OCI-LY3 (cell line): ENCODE measurements around the gene AP3S2.

Experiments
- EZH2phosphoT487 ChIP-seq: fragments of 200-600 bp; shearing (Covaris generic); IDR thresholded peaks from 2 replicates; pipeline ENCODE4 v1.6.1; 2018; ENCODE audit warnings: antibody characterized with exemption, mixed run types, low read depth
- TF ChIP-seq, protein P1 (sequence below): fragments of 200-600, 300-600 bp; sonication (generic); IDR thresholded peaks from 2 replicates; pipeline ENCODE4 v1.5.1; 2014; ENCODE audit warnings: antibody characterized with exemption, low read length, low read depth

DNA sequence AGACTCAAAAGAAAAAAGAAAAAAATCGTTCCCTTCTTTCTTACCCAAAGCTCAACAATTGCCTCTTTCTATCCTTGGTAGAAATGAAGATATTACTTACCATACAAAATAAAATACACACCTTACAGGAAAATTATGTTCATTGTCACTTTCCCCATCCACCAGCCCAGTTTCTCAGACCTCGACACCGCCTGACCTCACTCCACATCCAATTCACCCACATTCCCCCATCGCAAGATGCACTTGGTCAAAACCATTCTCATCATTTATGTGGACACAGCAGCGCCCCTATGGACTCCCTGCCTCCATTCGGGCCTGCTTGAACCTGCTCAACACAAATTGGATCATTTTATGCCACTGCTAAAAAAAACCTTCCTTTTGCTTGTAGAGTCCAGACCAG, 86.1 kb downstream of the AP3S2 start:
- TF ChIP-seq, protein P1, sequence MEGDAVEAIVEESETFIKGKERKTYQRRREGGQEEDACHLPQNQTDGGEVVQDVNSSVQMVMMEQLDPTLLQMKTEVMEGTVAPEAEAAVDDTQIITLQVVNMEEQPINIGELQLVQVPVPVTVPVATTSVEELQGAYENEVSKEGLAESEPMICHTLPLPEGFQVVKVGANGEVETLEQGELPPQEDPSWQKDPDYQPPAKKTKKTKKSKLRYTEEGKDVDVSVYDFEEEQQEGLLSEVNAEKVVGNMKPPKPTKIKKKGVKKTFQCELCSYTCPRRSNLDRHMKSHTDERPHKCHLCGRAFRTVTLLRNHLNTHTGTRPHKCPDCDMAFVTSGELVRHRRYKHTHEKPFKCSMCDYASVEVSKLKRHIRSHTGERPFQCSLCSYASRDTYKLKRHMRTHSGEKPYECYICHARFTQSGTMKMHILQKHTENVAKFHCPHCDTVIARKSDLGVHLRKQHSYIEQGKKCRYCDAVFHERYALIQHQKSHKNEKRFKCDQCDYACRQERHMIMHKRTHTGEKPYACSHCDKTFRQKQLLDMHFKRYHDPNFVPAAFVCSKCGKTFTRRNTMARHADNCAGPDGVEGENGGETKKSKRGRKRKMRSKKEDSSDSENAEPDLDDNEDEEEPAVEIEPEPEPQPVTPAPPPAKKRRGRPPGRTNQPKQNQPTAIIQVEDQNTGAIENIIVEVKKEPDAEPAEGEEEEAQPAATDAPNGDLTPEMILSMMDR = no peak
- TF ChIP-seq EZH2phosphoT487 = no peak
